Measurements from ENCODE around the gene UCN2. TPM values are rescaled to one million over a fixed set of nuclear protein-coding genes. Genes with fewer than 3 reads are reported as not detected.
"Not testable (repeated sequence)": the region's sequence is repeated elsewhere in the genome, so short reads cannot be mapped to it uniquely, and the experiment has no call there.

Gene UCN2
- total RNA-seq, 3 donors from 2014 or later: 0.44 TPM; not detected in 2

- TF ChIP-seq POLR2A (IDR thresholded peaks at IDR 0.05) (no peak), POLR2AphosphoS5 (IDR thresholded peaks at IDR 0.05) (no peak), CTCF (IDR thresholded peaks at IDR 0.05) (no peak)
- H3K36me3 ChIP-seq: no peaks in the 10 kb centered on the region
Observed at GRCh38 chr3:48536116-48536515, 27.5 kb downstream of the UCN2 start.

GRCh38 chr3:48535578-48535977, 28.0 kb downstream of the UCN2 start:
- H3K27ac ChIP-seq: no peak overlapping the region
- H3K36me3 ChIP-seq: no peaks in the 10 kb centered on the region
- no peaks in the 10 kb centered on the region for H3K4me1 ChIP-seq
- H3K4me3 ChIP-seq: no peak overlapping the region
- no peaks in the 10 kb centered on the region for H3K27me3 ChIP-seq
- intact Hi-C loops (cut with DNase I; ENCODE audit: low total_unique reads): loop anchor here (5.0 kb wide), 1 partner anchor 53 kb away; no protein-coding TSS in a partner anchor
- TF ChIP-seq POLR2A (IDR thresholded peaks at IDR 0.05): no peak
- no peak for TF ChIP-seq POLR2AphosphoS5 (IDR thresholded peaks at IDR 0.05)
- no peak for TF ChIP-seq CTCF (IDR thresholded peaks at IDR 0.05)
- no peak for DNase-seq (ENCODE audit: low spot score in 2 of 2)
- no peaks in the 10 kb centered on the region for H3K9me3 ChIP-seq

More at GRCh38 chr3:48536116-48536515, 27.5 kb downstream of the UCN2 start:
- Histone ChIP-seq H3K4me3 (no peak overlapping the region), H3K27ac (no peak overlapping the region), H3K4me1 (no peaks in the 10 kb centered on the region), H3K9me3 (no peaks in the 10 kb centered on the region), H3K27me3 (no peaks in the 10 kb centered on the region)
- DNase-seq (ENCODE audit: low spot score in 2 of 2): no peak
- intact Hi-C loops (cut with DNase I; ENCODE audit: low total_unique reads): loop anchor here (5.0 kb wide), 1 partner anchor 54 kb away; no protein-coding TSS in a partner anchor

GRCh38 chr3:48532977-48533337, 30.6 kb downstream of the UCN2 start:
- DNase-seq (ENCODE audit: low spot score in 2 of 2): no peak
- H3K9me3 ChIP-seq: no peaks in the 10 kb centered on the region
- intact Hi-C loops (cut with DNase I; ENCODE audit: low total_unique reads): no loop called here
- TF ChIP-seq CTCF (IDR thresholded peaks at IDR 0.05): no peak
- TF ChIP-seq POLR2AphosphoS5 (IDR thresholded peaks at IDR 0.05): no peak
- TF ChIP-seq POLR2A (IDR thresholded peaks at IDR 0.05): no peak
- H3K27ac ChIP-seq: no peak overlapping the region
- no peaks in the 10 kb centered on the region for H3K4me1 ChIP-seq
- no peaks in the 10 kb centered on the region for H3K27me3 ChIP-seq
- no peaks in the 10 kb centered on the region for H3K36me3 ChIP-seq
- H3K4me3 ChIP-seq: no peak overlapping the region

- no peak for DNase-seq (ENCODE audit: low spot score in 2 of 2)
- intact Hi-C loops (cut with DNase I; ENCODE audit: low total_unique reads): no loop called here
- TF ChIP-seq CTCF (IDR thresholded peaks at IDR 0.05): no peak
Observed at GRCh38 chr3:48532271-48532976, 31.2 kb downstream of the UCN2 start.

GRCh38 chr3:48530701-48531100, 32.9 kb downstream of the UCN2 start:
- H3K27me3 ChIP-seq; DNase-seq (ENCODE audit: low spot score in 2 of 2); H3K36me3 ChIP-seq; H3K4me3 ChIP-seq; H3K27ac ChIP-seq; H3K4me1 ChIP-seq; H3K9me3 ChIP-seq; intact Hi-C loops (cut with DNase I; ENCODE audit: low total_unique reads): not testable (repeated sequence)

More at GRCh38 chr3:48532271-48532976, 31.2 kb downstream of the UCN2 start:
- H3K4me3 ChIP-seq: no peak overlapping the region
- H3K27ac ChIP-seq: no peak overlapping the region
- H3K4me1 ChIP-seq: no peaks in the 10 kb centered on the region
- H3K9me3 ChIP-seq: no peaks in the 10 kb centered on the region
- no peaks in the 10 kb centered on the region for H3K36me3 ChIP-seq
- H3K27me3 ChIP-seq: no peaks in the 10 kb centered on the region
